Sigmoid colon (tissue), 4 donors: ENCODE results near the gene NIPSNAP2.
"Not testable (repeated sequence)": the region's sequence is repeated elsewhere in the genome, so short reads cannot be mapped to it uniquely, and the experiment has no call there.

Experiments used
- CTCF ChIP-seq, 4 experiments: fragments of 450-650 bp in 3 of 4; fragments of 200-600 bp in 1 of 4; IDR thresholded peaks; one replicate each; pipeline ENCODE4 v1.5.1; 2016 to 2019; ENCODE audit warnings: antibody characterized with exemption in 4 of 4, mild to moderate bottlenecking in 3 of 4, moderate library complexity in 2 of 4
- EP300 ChIP-seq, 4 donors: sonication (generic); formaldehyde crosslinking; IDR thresholded peaks; one replicate each; pipeline ENCODE4 v1.6.1; 2017; ENCODE audit warnings: antibody characterized with exemption in 4 of 4
- POLR2A ChIP-seq, 2 donors: fragments of 450-650 bp; IDR thresholded peaks; one replicate each; pipeline ENCODE4 v1.6.1; 2016; ENCODE audit warnings: antibody characterized with exemption in 2 of 2, mild to moderate bottlenecking in 2 of 2, moderate library complexity in 2 of 2

GRCh38 chr7:56017015-56017414 lies 52.6 kb downstream of the NIPSNAP2 start:
- TF ChIP-seq CTCF, POLR2A, EP300 (IDR thresholded peaks at IDR 0.05): not testable (repeated sequence)
